Activated CD4-positive, alpha-beta T cell treated with anti-CD3 and anti-CD28 coated beads for 36 hours (primary cell): ENCODE measurements around the gene TOR1A. TPM values are rescaled to one million over a fixed set of nuclear protein-coding genes. Genes with fewer than 3 reads are reported as not detected.

Experiments used
- ATAC-seq: fragments of 200-7000 bp; cut with Tn5 transposase; one replicate; pipeline ENCODE4 v1.10.0; 2021; ENCODE audit warnings: mild to moderate bottlenecking, moderate library complexity
- CTCF ChIA-PET: fragments of 350-600 bp; sonication (Branson Sonifier 250); formaldehyde crosslinking; loops from one replicate; lab custom pipeline; 2021; ENCODE audit warnings: antibody characterized with exemption; lab: Charles Lee
- POLR2A ChIA-PET: fragments of 350-600 bp; sonication (Branson Sonifier 250); formaldehyde crosslinking; loops from one replicate; lab custom pipeline; 2021; ENCODE audit warnings: antibody characterized with exemption, inconsistent platforms; lab: Charles Lee
- DNase-seq: peaks from one replicate; pipeline ENCODE4 v3.0.0-alpha.2; 2020
- H3K27ac Mint-ChIP-seq: one replicate; pipeline ENCODE4 v1.8.0; 2021; ENCODE audit warnings: mixed read lengths
- H3K27me3 Mint-ChIP-seq: one replicate; pipeline ENCODE4 v1.8.0; 2021; ENCODE audit warnings: mixed read lengths
- H3K36me3 Mint-ChIP-seq: one replicate; pipeline ENCODE4 v1.8.0; 2021; ENCODE audit warnings: low read depth, mixed read lengths
- H3K4me1 Mint-ChIP-seq: one replicate; pipeline ENCODE4 v1.8.0; 2021; ENCODE audit warnings: mixed read lengths
- H3K4me3 Mint-ChIP-seq: one replicate; pipeline ENCODE4 v1.8.0; 2021; ENCODE audit warnings: mild to moderate bottlenecking, moderate library complexity, mixed read lengths
- H3K9me3 Mint-ChIP-seq: one replicate; pipeline ENCODE4 v1.8.0; 2021; ENCODE audit warnings: low read depth, mixed read lengths
- intact Hi-C, 2 experiments: fragments of 100-400 bp; cut with DNase I in 1 of 2; cut with micrococcal nuclease in 1 of 2; formaldehyde crosslinking; loops; one replicate each; pipeline versions ENCODE4 v1.14.2 to v1.15.1; 2022 to 2024; cut with DNase I, micrococcal nuclease
- total RNA-seq, 2 experiments: library from RNA; stranded (reverse); gene quantifications; one replicate each; pipeline ENCODE4 v1.2.3, GENCODE V29; 2021

TOR1A gene
- total RNA-seq, 2 experiments from 2014 or later: 34.9 to 39.7 TPM

DNA sequence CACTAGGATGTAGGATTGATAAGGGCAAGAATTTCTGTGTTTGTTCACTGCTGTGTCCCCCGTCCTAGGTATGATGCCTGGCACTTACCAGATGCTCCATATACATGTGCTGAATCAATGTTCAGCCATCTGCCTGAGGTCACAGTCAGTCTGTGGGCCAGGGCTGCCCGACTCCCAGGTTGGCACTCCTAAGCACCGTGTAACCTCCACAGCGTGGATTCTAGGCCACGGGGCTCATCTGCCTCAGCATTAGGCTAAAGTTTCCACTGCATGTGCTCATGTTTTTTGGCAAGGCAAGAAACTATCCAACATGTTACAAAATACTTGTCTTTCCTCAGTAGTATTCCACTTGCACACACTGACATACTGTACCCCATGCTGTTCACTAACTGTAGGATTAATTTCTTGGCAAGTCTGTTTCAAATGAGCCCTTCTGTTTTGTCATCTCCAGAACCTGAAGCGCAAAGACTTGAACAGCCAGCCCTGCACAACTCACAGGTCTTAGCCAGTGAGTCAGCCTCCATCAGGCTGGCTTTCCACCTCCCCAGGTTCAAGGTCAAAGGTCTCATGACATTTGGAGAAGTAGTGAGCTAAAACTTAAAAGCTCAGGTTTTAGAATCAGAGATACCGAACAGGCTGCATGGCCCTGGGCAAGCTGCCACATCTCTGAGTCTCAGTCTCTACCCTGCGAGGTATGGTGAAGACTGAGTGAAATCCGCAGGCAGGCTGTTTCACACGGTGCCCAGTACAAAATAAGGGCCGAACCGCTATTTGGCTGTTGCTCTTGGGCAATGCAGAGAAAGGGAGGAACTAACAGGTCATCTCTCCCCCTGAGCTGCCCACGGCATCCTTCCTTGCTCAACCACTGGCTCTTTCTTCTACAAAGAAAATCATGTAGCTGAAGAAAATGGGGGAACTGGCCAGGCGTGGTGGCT is 7.2 kb downstream of the TOR1A start:
- CTCF ChIA-PET: interaction anchor here (0.8 kb wide), 1 partner anchor 15 kb away, joined by 3 read pairs; no protein-coding TSS in a partner anchor

DNA sequence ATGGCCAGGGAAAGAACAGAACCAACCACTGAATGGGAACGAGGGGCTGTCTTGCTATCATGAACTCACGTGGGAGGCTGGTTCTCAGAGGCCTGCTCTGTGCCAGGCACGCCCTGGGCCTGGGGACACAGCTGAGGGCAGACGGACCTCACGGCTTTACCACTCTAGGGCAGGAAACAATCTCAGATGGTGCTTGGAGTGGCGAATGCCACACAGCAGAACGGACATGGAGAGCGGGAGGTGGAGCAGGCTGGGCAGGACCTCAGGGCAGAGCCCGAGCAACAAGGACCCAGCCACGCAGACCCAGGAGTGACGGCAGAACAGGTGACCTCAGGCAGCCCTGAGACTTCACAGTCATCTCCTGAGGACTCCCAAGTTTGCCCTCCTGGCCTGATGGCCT is 8.7 kb downstream of the TOR1A start:
- Mint-ChIP-seq H3K36me3 (peaks cover 57% of the 10 kb centered on the region), H3K4me1 (peaks cover 12% of the 10 kb centered on the region), H3K9me3 (no peaks in the 10 kb centered on the region), H3K4me3 (no peak overlapping the region), H3K27me3 (no peaks in the 10 kb centered on the region), H3K27ac (no peak overlapping the region)
- intact Hi-C loops: no loop called here
- ATAC-seq (no peak), DNase-seq (no peak)
- ChIA-PET POLR2A (no interaction called here), CTCF (no interaction called here)

More for the DNA sequence above, 7.2 kb downstream of the TOR1A start:
- no peak for DNase-seq
- no peak overlapping the region for H3K4me3 Mint-ChIP-seq
- no peak for ATAC-seq
- no peaks in the 10 kb centered on the region for H3K9me3 Mint-ChIP-seq
- H3K27me3 Mint-ChIP-seq: no peaks in the 10 kb centered on the region
- POLR2A ChIA-PET: no interaction called here
- H3K4me1 Mint-ChIP-seq: peaks cover 10% of the 10 kb centered on the region
- peaks cover 54% of the 10 kb centered on the region for H3K36me3 Mint-ChIP-seq
- intact Hi-C loops: no loop called here
- H3K27ac Mint-ChIP-seq: peak overlapping the region; percentile 28

DNA sequence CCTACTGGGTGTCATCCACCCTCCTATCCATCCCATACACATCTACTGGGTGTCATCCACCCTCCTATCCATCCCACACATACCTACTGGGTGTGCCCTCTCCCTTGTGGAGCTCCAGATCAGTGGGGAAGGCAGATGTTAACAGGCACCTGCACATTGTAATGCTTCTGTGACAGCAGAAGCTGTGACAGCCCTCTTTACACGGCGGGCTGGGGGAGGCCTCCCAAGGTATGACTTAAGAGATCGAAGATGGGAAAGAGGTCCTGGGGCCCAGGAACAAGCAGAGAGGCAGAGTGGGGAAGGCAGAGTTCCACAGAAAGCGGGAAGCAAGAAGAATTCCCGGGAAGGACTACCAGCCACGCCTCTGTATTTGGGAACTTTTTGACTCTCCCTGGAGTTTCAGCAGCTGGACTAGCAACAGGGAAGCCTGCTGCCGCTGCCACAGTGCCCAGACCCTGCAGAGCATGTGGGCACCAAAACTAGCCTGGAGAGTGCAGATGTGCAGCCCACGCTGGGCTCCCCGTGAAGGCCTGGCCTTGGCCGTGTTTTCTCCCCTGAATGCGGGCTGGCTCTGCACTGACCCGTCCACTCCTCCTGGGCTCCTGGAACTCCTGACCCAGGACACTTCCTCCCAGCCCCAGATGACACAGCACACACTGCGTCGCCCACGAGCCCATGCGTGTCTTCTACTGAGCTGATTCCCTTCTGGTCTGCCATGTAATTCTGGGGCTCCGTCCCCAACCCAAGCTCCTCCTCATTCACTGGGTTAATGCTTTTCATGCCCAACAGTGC is 9.3 kb downstream of the TOR1A start:
- POLR2A ChIA-PET: no interaction called here
- no peaks in the 10 kb centered on the region for H3K9me3 Mint-ChIP-seq
- DNase-seq (no peak), ATAC-seq (no peak)
- peak overlapping the region; percentile 14 for H3K27ac Mint-ChIP-seq
- CTCF ChIA-PET: no interaction called here
- H3K4me3 Mint-ChIP-seq: no peak overlapping the region
- H3K27me3 Mint-ChIP-seq: no peaks in the 10 kb centered on the region
- H3K36me3 Mint-ChIP-seq: peaks cover 56% of the 10 kb centered on the region
- peaks cover 11% of the 10 kb centered on the region for H3K4me1 Mint-ChIP-seq
- intact Hi-C loops: no loop called here

DNA sequence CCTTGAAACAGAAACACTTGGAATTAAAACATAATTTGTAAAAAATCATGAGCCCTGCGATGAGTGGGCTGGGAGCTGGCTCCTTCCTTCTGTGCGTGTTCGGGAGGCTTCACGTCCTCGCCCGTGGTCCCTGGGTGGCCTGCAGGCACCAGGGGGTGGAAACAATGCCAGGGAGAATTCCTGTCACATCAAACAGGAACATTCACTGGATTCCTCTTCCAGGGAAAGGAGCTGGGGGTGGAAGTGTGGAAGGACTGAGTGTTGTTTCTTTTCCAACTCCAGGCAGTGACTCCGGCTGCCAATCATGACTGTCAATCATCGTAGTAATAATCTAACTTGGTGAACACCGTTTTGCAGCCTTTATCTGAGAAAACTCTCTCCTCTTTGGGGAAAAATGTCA is 10.3 kb downstream of the TOR1A start:
- POLR2A ChIA-PET: no interaction called here
- no peak for DNase-seq
- H3K9me3 Mint-ChIP-seq: no peaks in the 10 kb centered on the region
- no peaks in the 10 kb centered on the region for H3K27me3 Mint-ChIP-seq
- no peak overlapping the region for H3K27ac Mint-ChIP-seq
- CTCF ChIA-PET: interaction anchor here (1.1 kb wide), 1 partner anchor 87 kb away, joined by 3 read pairs; no protein-coding TSS in a partner anchor
- H3K36me3 Mint-ChIP-seq: peaks cover 60% of the 10 kb centered on the region
- intact Hi-C loops: no loop called here
- ATAC-seq: no peak
- H3K4me3 Mint-ChIP-seq: no peak overlapping the region
- H3K4me1 Mint-ChIP-seq: peaks cover 11% of the 10 kb centered on the region

DNA sequence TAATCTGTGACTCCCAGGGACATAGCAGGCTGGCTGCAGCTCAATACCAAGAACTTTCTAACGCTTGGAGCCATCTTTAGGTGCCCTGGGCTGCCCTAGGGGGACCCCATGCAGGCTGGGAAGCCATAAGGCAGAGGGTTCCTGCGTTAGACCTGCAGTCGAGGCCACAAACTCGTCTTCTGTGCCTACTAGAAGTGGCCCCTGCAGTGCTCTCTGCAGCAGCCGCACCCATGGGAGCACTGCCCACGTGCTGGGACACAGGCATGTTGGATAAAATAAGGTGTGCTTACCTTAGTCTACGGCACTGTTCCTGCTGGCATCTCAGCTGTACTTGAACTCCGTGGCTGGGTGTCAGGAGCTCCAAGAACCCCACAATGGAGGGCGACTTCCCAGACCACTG is 11.6 kb downstream of the TOR1A start:
- Mint-ChIP-seq H3K27me3 (no peaks in the 10 kb centered on the region), H3K4me1 (peaks cover 11% of the 10 kb centered on the region), H3K36me3 (peaks cover 57% of the 10 kb centered on the region), H3K27ac (no peak overlapping the region), H3K9me3 (no peaks in the 10 kb centered on the region), H3K4me3 (no peak overlapping the region)
- no peak for DNase-seq
- POLR2A ChIA-PET: interaction anchor here (0.6 kb wide), 1 partner anchor 14 kb away, joined by 3 read pairs; no protein-coding TSS in a partner anchor
- intact Hi-C loops: no loop called here
- ATAC-seq: no peak
- CTCF ChIA-PET: interaction anchor here (1.1 kb wide), 2 partner anchors 9 to 86 kb away, joined by 3 read pairs; no protein-coding TSS in a partner anchor

DNA sequence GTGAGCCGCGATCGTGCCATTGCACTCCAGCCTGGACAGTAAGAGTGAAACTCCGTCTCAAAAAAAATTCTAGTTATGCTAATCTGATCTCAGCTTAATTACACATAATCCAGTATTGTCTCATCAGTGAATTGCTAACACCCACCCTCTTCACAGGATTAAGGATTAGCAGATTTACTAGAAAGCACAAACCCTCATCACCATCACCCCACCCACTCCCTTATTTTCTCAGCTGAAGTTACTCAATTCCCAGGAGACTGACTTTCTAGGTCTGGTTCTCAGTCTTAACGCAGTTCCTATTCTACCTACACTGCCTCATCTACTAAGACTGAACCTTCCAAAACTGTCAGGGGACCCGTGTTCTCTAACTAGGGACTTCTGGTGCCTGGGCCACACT is 12.0 kb downstream of the TOR1A start:
- peaks cover 57% of the 10 kb centered on the region for H3K36me3 Mint-ChIP-seq
- peak overlapping the region; percentile 67 for H3K27ac Mint-ChIP-seq
- no peaks in the 10 kb centered on the region for H3K27me3 Mint-ChIP-seq
- CTCF ChIA-PET: interaction anchor here (0.6 to 1.3 kb wide), 4 partner anchors 9 to 704 kb away, joined by 3 to 4 read pairs (median 4); no protein-coding TSS in a partner anchor
- ATAC-seq (peak; percentile 79), DNase-seq (peak; percentile 29)
- H3K9me3 Mint-ChIP-seq: no peaks in the 10 kb centered on the region
- intact Hi-C loops: no loop called here
- peaks cover 13% of the 10 kb centered on the region for H3K4me1 Mint-ChIP-seq
- no peak overlapping the region for H3K4me3 Mint-ChIP-seq
- POLR2A ChIA-PET: interaction anchor here (0.6 kb wide), 1 partner anchor 15 kb away, joined by 3 read pairs; no protein-coding TSS in a partner anchor

DNA sequence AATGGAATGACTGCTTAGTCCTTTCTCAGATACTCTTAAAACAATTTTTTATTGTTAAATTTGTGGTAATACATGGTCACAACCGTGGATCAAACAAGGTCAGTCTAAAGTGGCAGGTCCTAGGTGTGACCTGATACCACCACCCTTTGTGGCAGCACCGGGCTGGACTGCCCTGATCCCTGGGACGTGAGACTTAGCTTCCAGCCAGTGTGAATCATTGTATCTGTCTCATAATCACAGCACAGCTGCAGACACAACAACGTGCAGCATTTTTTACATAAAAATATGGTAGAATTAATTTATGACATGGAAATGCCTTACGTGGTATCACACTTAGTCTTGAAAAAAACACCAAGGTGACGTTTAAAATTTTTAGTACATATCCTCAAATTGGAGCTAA is 13.1 kb downstream of the TOR1A start:
- Mint-ChIP-seq H3K9me3 (no peaks in the 10 kb centered on the region), H3K27ac (no peak overlapping the region), H3K36me3 (peaks cover 55% of the 10 kb centered on the region), H3K4me3 (no peak overlapping the region), H3K27me3 (no peaks in the 10 kb centered on the region), H3K4me1 (peaks cover 22% of the 10 kb centered on the region)
- POLR2A ChIA-PET: interaction anchor here (1.0 kb wide), 1 partner anchor 259 kb away, joined by 3 read pairs; no protein-coding TSS in a partner anchor
- CTCF ChIA-PET: interaction anchor here (0.8 to 1.4 kb wide), 4 partner anchors 20 to 186 kb away, joined by 3 to 4 read pairs (median 4); no protein-coding TSS in a partner anchor
- intact Hi-C loops: no loop called here
- ATAC-seq (no peak), DNase-seq (no peak)

DNA sequence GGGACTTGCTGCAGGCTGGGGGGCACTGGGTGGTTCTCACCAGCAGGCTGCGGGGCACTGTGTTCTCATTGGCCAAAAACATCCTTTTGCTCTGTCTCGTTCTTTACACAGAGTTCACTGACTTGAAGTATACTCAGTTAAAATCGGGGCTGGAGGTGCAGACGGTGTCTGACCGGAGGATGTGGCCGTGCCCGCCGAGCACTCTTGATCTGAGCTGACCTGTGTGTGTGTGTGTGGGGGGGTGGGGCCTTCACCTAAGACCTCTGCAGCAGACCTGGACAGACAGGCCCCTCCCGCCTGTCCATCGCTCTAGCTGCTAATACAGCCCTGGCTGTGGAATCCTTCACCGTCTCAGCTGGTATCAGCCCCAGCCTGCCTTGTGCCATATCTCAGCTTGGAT is 13.8 kb downstream of the TOR1A start:
- H3K4me1 Mint-ChIP-seq: peaks cover 25% of the 10 kb centered on the region
- no peak overlapping the region for H3K4me3 Mint-ChIP-seq
- H3K27me3 Mint-ChIP-seq: no peaks in the 10 kb centered on the region
- ChIA-PET CTCF (interaction anchor here (1.4 kb wide), 1 partner anchor 83 kb away, joined by 4 read pairs; no protein-coding TSS in a partner anchor), POLR2A (interaction anchor here (0.6 to 1.0 kb wide), 3 partner anchors 22 to 670 kb away, joined by 3 to 4 read pairs (median 3); no protein-coding TSS in a partner anchor)
- no peak overlapping the region for H3K27ac Mint-ChIP-seq
- DNase-seq: no peak
- peaks cover 53% of the 10 kb centered on the region for H3K36me3 Mint-ChIP-seq
- ATAC-seq: no peak
- intact Hi-C loops: no loop called here
- no peaks in the 10 kb centered on the region for H3K9me3 Mint-ChIP-seq

DNA sequence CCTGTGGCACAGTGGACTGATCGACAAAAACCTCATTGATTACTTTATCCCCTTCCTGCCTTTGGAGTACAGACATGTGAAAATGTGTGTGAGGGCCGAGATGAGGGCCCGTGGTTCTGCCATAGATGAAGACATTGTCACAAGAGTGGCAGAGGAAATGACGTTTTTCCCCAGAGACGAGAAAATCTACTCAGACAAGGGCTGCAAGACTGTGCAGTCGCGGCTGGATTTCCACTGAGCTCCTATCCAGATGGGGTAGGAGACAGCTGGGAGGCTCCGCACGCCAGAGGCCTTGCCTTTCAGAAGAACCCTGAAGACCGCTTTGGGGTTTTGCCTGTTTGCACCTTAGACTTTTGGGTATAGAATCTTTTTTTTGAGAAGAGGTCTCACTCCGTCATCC is 14.6 kb downstream of the TOR1A start:
- H3K4me3 Mint-ChIP-seq: no peak overlapping the region
- H3K27ac Mint-ChIP-seq: no peak overlapping the region
- DNase-seq: no peak
- no peak for ATAC-seq
- peaks cover 50% of the 10 kb centered on the region for H3K36me3 Mint-ChIP-seq
- intact Hi-C loops: no loop called here
- H3K9me3 Mint-ChIP-seq: no peaks in the 10 kb centered on the region
- no peaks in the 10 kb centered on the region for H3K27me3 Mint-ChIP-seq
- H3K4me1 Mint-ChIP-seq: peaks cover 26% of the 10 kb centered on the region
- POLR2A ChIA-PET: interaction anchor here (0.5 to 0.6 kb wide), 3 partner anchors 15 to 1071 kb away, joined by 3 to 5 read pairs (median 4); no protein-coding TSS in a partner anchor
- CTCF ChIA-PET: interaction anchor here (0.7 to 1.9 kb wide), 4 partner anchors 9 to 1425 kb away, joined by 3 to 5 read pairs (median 4); no protein-coding TSS in a partner anchor

DNA sequence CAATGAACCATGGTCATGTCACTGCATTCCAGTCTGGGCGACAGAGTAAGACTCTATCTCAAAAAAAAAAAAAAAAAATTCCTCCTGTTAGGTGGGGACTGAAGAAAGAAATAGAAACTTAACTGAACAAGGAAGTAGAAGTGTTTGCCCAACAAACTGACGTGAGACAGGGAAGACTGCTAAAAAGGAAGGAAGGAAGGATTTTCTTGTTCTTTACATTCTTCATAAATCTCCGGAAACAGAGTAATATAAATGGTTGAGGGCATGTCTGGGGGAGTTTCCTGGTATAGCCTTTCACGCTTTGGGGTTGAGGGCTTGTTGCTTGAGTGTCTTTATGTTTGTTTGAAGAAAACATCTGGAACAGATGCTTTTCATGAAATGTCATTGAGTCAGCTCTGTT is 17.9 kb downstream of the TOR1A start:
- ATAC-seq (no peak), DNase-seq (no peak)
- Mint-ChIP-seq H3K27ac (peak overlapping the region; percentile 45), H3K9me3 (no peaks in the 10 kb centered on the region), H3K27me3 (no peaks in the 10 kb centered on the region), H3K36me3 (peaks cover 46% of the 10 kb centered on the region), H3K4me1 (peaks cover 25% of the 10 kb centered on the region), H3K4me3 (no peak overlapping the region)
- intact Hi-C loops: no loop called here
- CTCF ChIA-PET: no interaction called here
- POLR2A ChIA-PET: no interaction called here
